NCI-H1092 (cell line): Measurements from ENCODE around the gene SLC26A9.
"Not testable (repeated sequence)": the region's sequence is repeated elsewhere in the genome, so short reads cannot be mapped to it uniquely, and the experiment has no call there.

Experiments
- DNase-seq: peaks from one replicate; lab custom pipeline; 2025; lab: John Stamatoyannopoulos, UW

The SLC26A9 gene

DNA sequence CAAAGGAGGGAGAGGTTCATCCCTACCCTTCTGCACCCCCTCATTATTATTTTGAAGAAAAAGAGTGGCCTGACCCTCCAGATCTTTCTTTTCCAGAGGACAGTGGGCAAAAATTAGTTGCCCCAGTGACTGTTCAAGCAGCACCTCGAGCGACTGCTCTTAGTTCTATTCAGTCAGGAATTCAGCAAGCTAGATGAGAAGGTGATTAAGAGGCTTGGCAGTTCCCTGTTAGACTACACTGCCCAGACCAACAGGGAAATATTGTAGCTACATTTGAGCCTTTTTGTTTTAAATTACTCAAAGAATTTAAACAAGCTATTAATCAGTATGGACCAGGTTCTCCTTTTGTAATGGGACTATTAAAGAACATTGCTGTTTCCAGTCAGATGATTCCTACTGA is 51.8 kb downstream of the SLC26A9 start:
- DNase-seq = not testable (repeated sequence)

DNA sequence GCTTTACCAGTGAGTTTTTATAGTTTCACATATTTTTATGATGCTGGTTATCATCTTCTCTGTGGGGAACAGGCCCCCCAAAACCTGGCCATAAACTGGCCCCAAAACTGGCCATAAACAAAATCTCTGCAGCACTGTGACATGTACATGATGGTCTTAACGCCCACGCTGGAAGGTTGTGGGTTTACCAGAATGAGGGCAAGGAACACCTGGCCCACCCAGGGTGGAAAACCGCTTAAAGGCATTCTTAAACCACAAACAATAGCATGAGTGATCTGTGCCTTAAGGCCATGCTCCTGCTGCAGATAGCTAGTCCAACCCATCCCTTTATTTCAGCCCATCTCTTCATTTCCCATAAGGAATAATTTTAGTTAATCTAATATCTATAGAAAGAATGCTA is 52.6 kb downstream of the SLC26A9 start:
- DNase-seq = not testable (repeated sequence)

DNA sequence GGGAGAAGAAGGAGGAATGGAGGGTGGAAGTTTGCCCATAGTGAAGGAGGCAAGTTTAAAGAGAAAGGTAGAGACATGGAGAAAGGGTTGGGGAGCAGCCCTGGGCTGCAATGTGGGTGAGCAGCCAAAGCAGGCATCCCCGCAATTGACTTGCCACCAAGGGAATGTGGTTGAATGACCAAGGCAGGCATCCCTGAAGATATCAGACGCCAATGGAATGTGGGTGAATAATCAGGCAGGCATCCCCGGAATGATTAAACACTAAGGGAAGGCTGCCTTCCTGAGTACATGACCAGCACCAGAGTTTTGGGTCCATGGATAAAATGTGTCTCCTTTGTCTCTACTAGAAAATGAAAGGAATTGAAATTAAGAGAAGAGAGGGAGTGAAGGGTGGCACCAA is 53.5 kb downstream of the SLC26A9 start:
- DNase-seq = not testable (repeated sequence)

DNA sequence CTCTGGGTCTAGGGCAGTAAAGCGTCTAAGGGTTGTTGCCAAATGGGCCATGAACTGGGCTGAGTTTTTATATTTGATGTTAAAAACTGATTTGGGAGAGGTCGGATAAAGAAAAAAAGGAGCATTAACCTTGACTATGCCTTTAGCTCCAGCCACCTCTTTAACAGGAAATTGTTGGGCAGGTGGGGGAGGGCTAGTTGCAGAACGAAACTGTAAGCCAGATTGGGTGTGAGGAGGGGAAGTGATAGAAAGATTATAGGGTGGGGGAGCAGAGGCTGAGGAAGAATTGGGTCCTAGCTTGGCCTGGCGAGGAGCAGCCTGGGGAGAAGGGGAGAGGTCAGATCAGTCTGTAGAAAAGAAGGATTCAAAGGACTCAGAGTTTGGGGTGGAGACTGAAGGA is 54.2 kb downstream of the SLC26A9 start:
- not testable (repeated sequence) for DNase-seq

DNA sequence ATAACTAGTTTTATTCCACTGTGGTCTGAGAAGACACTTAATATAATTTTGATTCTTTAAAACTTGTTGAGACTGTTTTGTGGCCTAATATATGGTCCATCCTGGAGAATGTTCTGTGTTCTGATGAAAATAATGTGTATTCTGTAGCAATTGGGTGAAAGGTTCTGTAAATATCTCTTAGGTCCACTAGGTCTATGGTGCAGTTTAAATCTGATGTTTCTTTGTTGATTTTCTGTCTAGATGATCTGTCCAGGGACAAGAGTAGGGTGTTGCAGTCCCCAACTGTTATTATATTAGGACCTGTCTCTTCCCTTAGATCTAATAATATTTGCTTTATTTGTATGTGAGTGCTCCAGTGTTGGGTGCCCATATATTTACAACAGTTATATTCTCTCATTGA is 59.5 kb downstream of the SLC26A9 start:
- no peak for DNase-seq

DNA sequence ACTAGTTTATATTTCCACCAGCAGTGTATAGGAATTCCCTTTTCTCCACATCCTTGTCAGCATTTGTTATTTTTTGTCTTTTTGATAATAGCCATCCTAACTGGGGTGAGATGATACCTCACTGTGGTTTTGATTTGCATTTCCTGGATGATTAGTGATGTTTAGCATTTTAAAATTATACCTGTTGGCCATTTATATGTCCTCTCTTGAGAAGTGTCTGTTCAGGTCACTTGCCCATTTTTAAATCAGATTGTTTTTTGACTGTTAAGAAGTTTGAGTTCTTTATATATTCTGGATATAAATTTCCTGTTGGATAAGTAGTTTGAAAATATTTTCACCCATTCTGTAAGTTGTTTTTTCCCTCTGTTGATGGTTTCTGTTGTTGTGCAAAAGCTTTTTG is 62.3 kb downstream of the SLC26A9 start:
- DNase-seq = no peak

DNA sequence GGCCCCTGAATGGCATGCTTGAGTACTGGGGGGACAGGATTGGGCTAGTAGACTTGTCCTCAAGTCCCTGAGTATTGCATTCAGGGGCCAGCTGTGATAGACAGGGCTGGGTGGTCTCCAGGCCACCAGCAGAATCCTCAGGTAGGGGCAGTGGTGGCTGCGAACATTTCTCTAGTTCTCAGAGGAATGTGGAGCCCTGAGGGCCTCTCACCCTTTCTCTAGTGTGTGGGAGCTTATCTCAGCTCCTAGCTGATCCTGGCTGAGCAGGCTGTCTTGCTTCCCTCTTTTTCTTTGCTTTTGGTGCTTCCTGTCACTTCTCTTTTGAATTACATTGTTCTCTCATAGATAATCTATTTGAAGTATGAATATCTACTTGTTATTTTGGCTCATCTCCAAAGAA is 63.3 kb downstream of the SLC26A9 start:
- no peak for DNase-seq

DNA sequence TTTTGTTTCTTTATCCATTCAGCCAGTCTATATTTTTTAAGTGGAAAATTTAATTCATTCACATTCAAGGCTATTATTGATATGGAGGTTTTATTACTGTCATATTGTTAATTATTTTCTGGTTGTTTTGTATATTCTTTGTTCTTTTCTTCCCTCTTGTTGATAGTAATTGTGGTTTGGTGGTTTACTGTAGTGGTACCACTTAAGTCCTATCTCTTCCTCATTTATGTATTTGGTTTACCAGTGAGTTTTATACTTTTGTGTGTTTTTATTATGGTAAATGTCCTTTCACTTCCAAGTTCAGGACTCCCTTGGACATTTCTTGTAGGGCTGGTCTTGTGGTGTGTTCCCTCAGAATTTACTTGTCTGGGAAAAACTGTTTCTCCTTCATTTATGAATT is 65.2 kb downstream of the SLC26A9 start:
- no peak for DNase-seq

DNA sequence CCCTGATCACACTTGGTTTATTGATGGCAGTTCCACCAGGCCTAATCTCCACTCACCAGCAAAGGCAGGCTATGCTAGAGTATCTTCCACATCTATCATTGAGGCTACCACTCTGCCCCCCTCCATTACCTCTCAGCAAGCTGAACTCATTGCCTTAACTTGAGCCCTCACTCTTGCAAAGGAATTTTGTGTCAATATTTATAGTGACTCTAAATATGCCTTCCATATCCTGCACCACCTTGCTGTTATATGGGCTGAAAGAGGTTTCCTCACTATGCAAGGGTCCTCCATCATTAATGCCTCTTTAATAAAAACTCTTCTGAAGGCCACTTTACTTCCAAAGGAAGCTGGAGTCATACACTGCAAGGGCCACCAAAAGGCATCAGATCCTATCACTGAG is 70.1 kb downstream of the SLC26A9 start:
- not testable (repeated sequence) for DNase-seq

DNA sequence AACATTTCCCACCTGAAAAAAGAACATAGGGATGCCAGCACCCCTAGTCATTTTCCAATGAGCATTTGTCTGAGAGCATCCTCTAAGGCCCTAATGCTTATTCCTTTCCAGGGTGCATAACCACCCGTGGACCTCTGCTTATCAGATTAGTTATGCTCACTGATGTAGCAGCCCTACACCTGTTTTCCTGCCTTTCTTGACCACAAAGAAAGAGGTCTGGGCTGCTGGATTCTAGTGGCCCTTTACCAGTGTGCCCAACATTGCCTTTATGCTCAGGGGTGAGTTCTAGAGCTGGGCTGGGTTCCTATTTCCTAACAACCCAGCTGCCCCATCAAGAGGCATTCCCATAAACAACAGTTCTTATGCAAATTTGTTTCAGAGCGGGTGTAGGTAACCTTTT is 73.0 kb downstream of the SLC26A9 start:
- DNase-seq = no peak
